Suppressor macrophage treated with lipopolysaccharide for 4 hours (primary cell): ENCODE results near the gene PRDM15.

Experiments
- DNase-seq: peaks from one replicate; pipeline ENCODE4 v3.0.0-alpha.2; 2020

Gene PRDM15

GRCh38 chr21:41761211-41761933, 117.8 kb downstream of the PRDM15 start:
- peak; percentile 92 for DNase-seq

- DNase-seq = no peak
These were observed 118.7 kb downstream of the PRDM15 start for GRCh38 chr21:41760411-41760810.

GRCh38 chr21:41759926-41760325, 119.2 kb downstream of the PRDM15 start:
- DNase-seq = no peak

- DNase-seq = no peak
These were observed 119.8 kb downstream of the PRDM15 start for GRCh38 chr21:41759214-41759840.

- DNase-seq = no peak
These were observed 120.6 kb downstream of the PRDM15 start for GRCh38 chr21:41758550-41758949.

GRCh38 chr21:41755934-41756773, 123.0 kb downstream of the PRDM15 start:
- no peak for DNase-seq

- DNase-seq = no peak
These were observed 123.7 kb downstream of the PRDM15 start for GRCh38 chr21:41755258-41755933.

- DNase-seq = no peak
These were observed 124.7 kb downstream of the PRDM15 start for GRCh38 chr21:41754479-41754891.

GRCh38 chr21:41753006-41753898, 125.9 kb downstream of the PRDM15 start:
- DNase-seq = no peak

- DNase-seq = peak; percentile 31
These were observed 126.9 kb downstream of the PRDM15 start for GRCh38 chr21:41752231-41752681.

GRCh38 chr21:41751611-41752011, 127.5 kb downstream of the PRDM15 start:
- DNase-seq = no peak

GRCh38 chr21:41750532-41751151, 128.5 kb downstream of the PRDM15 start:
- DNase-seq = no peak

- DNase-seq = no peak
These were observed 129.1 kb downstream of the PRDM15 start for GRCh38 chr21:41750051-41750450.

GRCh38 chr21:41749286-41749685, 129.9 kb downstream of the PRDM15 start:
- no peak for DNase-seq
